IMR-90 (cell line): Measurements from ENCODE around the gene CAVIN4. TPM values are rescaled to one million over a fixed set of nuclear protein-coding genes. Genes with fewer than 3 reads are reported as not detected.

Experiments used
- ATAC-seq: fragments of 200-7000 bp; cut with Tn5 transposase; 2 replicates; pipeline ENCODE4 v1.9.1; 2020; ENCODE audit warnings: low read depth, mild to moderate bottlenecking, moderate library complexity
- BruUV-seq: library from RNA; stranded (reverse); fragments of 400-500 nt; replicated peaks from 2 replicates; lab custom pipeline; 2021; lab: Mats Ljungman, UMichigan
- CTCF ChIA-PET: fragments of 300-600 bp; formaldehyde crosslinking; extraction: SDS; loops from one replicate; lab custom pipeline; 2021; ENCODE audit warnings: antibody characterized with exemption; lab: Yijun Ruan, JAX
- POLR2A ChIA-PET: fragments of 300-600 bp; sonication (Branson Sonifier 250); formaldehyde crosslinking; loops from one replicate; lab custom pipeline; 2022; ENCODE audit warnings: antibody characterized with exemption; ENCODE audit not compliant: unreplicated experiment; lab: Charles Lee
- DNase-seq: peaks from one replicate; pipeline ENCODE4 v3.0.0; 2013
- H2AFZ ChIP-seq: replicated peaks from 2 replicates; pipeline ENCODE3; 2013; ENCODE audit warnings: low read length, mild to moderate bottlenecking; ENCODE audit not compliant: poor library complexity
- H2AK5ac ChIP-seq: 2 replicates; pipeline ENCODE4 v1.6.1; 2013; ENCODE audit warnings: low read depth, low read length, inconsistent platforms
- H2AK9ac ChIP-seq: replicated peaks from 2 replicates; pipeline ENCODE3; 2013; ENCODE audit warnings: mild to moderate bottlenecking, low read depth, low read length, moderate library complexity; ENCODE audit not compliant: poor library complexity
- H2BK120ac ChIP-seq: 2 replicates; pipeline ENCODE4 v1.6.1; 2013; ENCODE audit warnings: low read depth, low read length, inconsistent platforms
- H2BK15ac ChIP-seq: 3 replicates; pipeline ENCODE4 v1.6.1; 2013; ENCODE audit warnings: low read depth, low read length, inconsistent platforms
- H2BK20ac ChIP-seq: 2 replicates; pipeline ENCODE4 v1.6.1; 2013; ENCODE audit warnings: low read depth, mild to moderate bottlenecking, inconsistent platforms, low read length, moderate library complexity
- H2BK5ac ChIP-seq: 2 replicates; pipeline ENCODE4 v1.6.1; 2013; ENCODE audit warnings: mild to moderate bottlenecking, low read depth, low read length, inconsistent platforms; ENCODE audit not compliant: poor library complexity, severe bottlenecking
- H3K14ac ChIP-seq: replicated peaks from 2 replicates; pipeline ENCODE4 v1.6.1; 2013; ENCODE audit warnings: low read depth, low read length, inconsistent platforms
- H3K18ac ChIP-seq: 2 replicates; pipeline ENCODE4 v1.6.1; 2013; ENCODE audit warnings: low read depth, low read length, control low read depth
- H3K23ac ChIP-seq: 2 replicates; pipeline ENCODE4 v1.6.1; 2013; ENCODE audit warnings: low read depth, low read length, inconsistent platforms
- H3K27ac ChIP-seq: 2 replicates; pipeline ENCODE4 v1.5.1; 2013; ENCODE audit warnings: mild to moderate bottlenecking, control low read depth, low read length; ENCODE audit not compliant: insufficient read depth
- H3K27me3 ChIP-seq: 2 replicates; pipeline ENCODE4 v1.6.1; 2013; ENCODE audit warnings: low read length; ENCODE audit not compliant: control insufficient read depth, insufficient read depth
- H3K36me3 ChIP-seq: 2 replicates; pipeline ENCODE4 v1.6.1; 2013; ENCODE audit warnings: low read length, mixed read lengths; ENCODE audit not compliant: control insufficient read depth, insufficient read depth
- H3K4ac ChIP-seq: 2 replicates; pipeline ENCODE4 v1.6.1; 2013; ENCODE audit warnings: low read depth, low read length, inconsistent platforms
- H3K4me1 ChIP-seq: 2 replicates; pipeline ENCODE4 v1.6.1; 2013; ENCODE audit warnings: low read length, mixed read lengths; ENCODE audit not compliant: control insufficient read depth, insufficient read depth
- H3K4me2 ChIP-seq: 2 replicates; pipeline ENCODE4 v1.6.1; 2013; ENCODE audit warnings: low read depth, mild to moderate bottlenecking, control low read depth, low read length, moderate library complexity
- H3K4me3 ChIP-seq: 2 replicates; pipeline ENCODE4 v1.5.1; 2013; ENCODE audit warnings: low read depth, mild to moderate bottlenecking, control low read depth, low read length, moderate library complexity; ENCODE audit not compliant: insufficient read depth
- H3K56ac ChIP-seq: 2 replicates; pipeline ENCODE4 v1.6.1; 2013; ENCODE audit warnings: low read length, inconsistent platforms; ENCODE audit not compliant: insufficient read depth; ENCODE audit errors: extremely low read depth
- H3K79me1 ChIP-seq, 2 experiments: 2 replicates each; pipeline ENCODE4 v1.6.1; 2013; ENCODE audit warnings: low read length in 2 of 2, inconsistent platforms in 1 of 2, low read depth in 1 of 2
- H3K9ac ChIP-seq: 2 replicates; pipeline ENCODE4 v1.6.1; 2013; ENCODE audit warnings: low read depth, low read length, control low read depth
- H3K9me1 ChIP-seq: 2 replicates; pipeline ENCODE4 v1.6.1; 2013; ENCODE audit warnings: low read length, inconsistent platforms; ENCODE audit not compliant: insufficient read depth
- H3K9me3 ChIP-seq: 2 replicates; pipeline ENCODE4 v1.6.1; 2013; ENCODE audit warnings: low read length; ENCODE audit not compliant: control insufficient read depth, insufficient read depth
- H4K20me1 ChIP-seq: 2 replicates; pipeline ENCODE4 v1.6.1; 2013; ENCODE audit warnings: low read length, inconsistent platforms; ENCODE audit not compliant: insufficient read depth
- H4K5ac ChIP-seq: 2 replicates; pipeline ENCODE4 v1.6.1; 2013; ENCODE audit warnings: mild to moderate bottlenecking, low read depth, low read length, control low read depth
- H4K8ac ChIP-seq, 2 experiments: 2 replicates each; pipeline ENCODE4 v1.6.1; 2013; ENCODE audit warnings: low read depth in 2 of 2, low read length in 2 of 2, control low read depth in 1 of 2, inconsistent platforms in 1 of 2
- H4K91ac ChIP-seq: 2 replicates; pipeline ENCODE4 v1.6.1; 2013; ENCODE audit warnings: low read depth, low read length, inconsistent platforms; ENCODE audit not compliant: insufficient read depth
- BHLHE40 ChIP-seq: fragments of 150-350 bp; IDR thresholded peaks from 2 replicates; pipeline ENCODE4 v1.6.1; 2016; ENCODE audit warnings: mild to moderate bottlenecking, low read depth, low read length
- CEBPB ChIP-seq: IDR thresholded peaks from 2 replicates; pipeline ENCODE4 v1.6.1; 2012; ENCODE audit warnings: low read depth, low read length, improper control_type of control experiment
- CHD1 ChIP-seq: IDR thresholded peaks from 2 replicates; pipeline ENCODE4 v1.6.1; 2012; ENCODE audit warnings: low read depth, low read length, improper control_type of control experiment
- FOS ChIP-seq: fragments of 150-350 bp; IDR thresholded peaks from 2 replicates; pipeline ENCODE4 v1.6.1; 2016; ENCODE audit warnings: low read depth, low read length
- MAFK ChIP-seq: IDR thresholded peaks from 2 replicates; pipeline ENCODE4 v1.6.1; 2012; ENCODE audit warnings: low read depth, low read length, improper control_type of control experiment
- MAZ ChIP-seq: IDR thresholded peaks from 2 replicates; pipeline ENCODE4 v1.6.1; 2012; ENCODE audit warnings: low read depth, mild to moderate bottlenecking, low read length, improper control_type of control experiment, moderate library complexity, borderline replicate concordance
- MXI1 ChIP-seq: IDR thresholded peaks from 2 replicates; pipeline ENCODE4 v1.6.1; 2012; ENCODE audit warnings: low read depth, mild to moderate bottlenecking, low read length, moderate library complexity, borderline replicate concordance
- NFE2L2 ChIP-seq: fragments of 150-350 bp; IDR thresholded peaks from 2 replicates; pipeline ENCODE4 v1.6.1; 2016; ENCODE audit warnings: low read depth, mild to moderate bottlenecking, low read length
- POLR2A ChIP-seq: IDR thresholded peaks from 2 replicates; pipeline ENCODE4 v1.6.1; 2012; ENCODE audit warnings: mild to moderate bottlenecking, low read depth, low read length
- RAD21 ChIP-seq: IDR thresholded peaks from 2 replicates; pipeline ENCODE4 v1.6.1; 2012; ENCODE audit warnings: low read length, improper control_type of control experiment
- RCOR1 ChIP-seq: IDR thresholded peaks from 2 replicates; pipeline ENCODE4 v1.6.1; 2012; ENCODE audit warnings: mild to moderate bottlenecking, low read length, improper control_type of control experiment; ENCODE audit not compliant: insufficient replicate concordance
- RFX5 ChIP-seq: IDR thresholded peaks from 2 replicates; pipeline ENCODE4 v1.8.0; 2012; ENCODE audit warnings: low read depth, mild to moderate bottlenecking, low read length, moderate library complexity
- SMC3 ChIP-seq: fragments of 150-350 bp; IDR thresholded peaks from 2 replicates; pipeline ENCODE4 v1.6.1; 2016; ENCODE audit warnings: low read depth, mild to moderate bottlenecking, antibody characterized with exemption, low read length, moderate library complexity
- WGBS, 2 experiments: methylation state at CpG; one replicate each; pipeline versions ENCODE4 v1.1.5 to v1.1.7; 2013; ENCODE audit warnings: missing lambda C conversion rate in 2 of 2; ENCODE audit not compliant: insufficient read length in 1 of 2; ENCODE audit errors: extremely low coverage in 2 of 2; 5-methylcytosine and 5-hydroxymethylcytosine counted together
- dilution Hi-C: fragments of 300-500 bp; cut with HindIII; formaldehyde crosslinking; loops from one replicate; pipeline ENCODE4 v1.14.3; 2018; ENCODE audit warnings: low sequenced_read_pairs; ENCODE audit not compliant: unreplicated experiment
- in situ Hi-C: fragments of 300-500 bp; cut with MboI; formaldehyde crosslinking; loops from 3 replicates; pipeline ENCODE4 v1.14.3; 2019; ENCODE audit warnings: low sequenced_read_pairs, inconsistent platforms, mixed read lengths
- intact Hi-C: fragments of 100-400 bp; cut with micrococcal nuclease; formaldehyde crosslinking; loops from 2 replicates; pipeline ENCODE4 v1.10.0; 2022
- polyA plus RNA-seq, 3 experiments: library from polyadenylated mRNA; depleted of rRNA; stranded (reverse); fragments of >200 nt; gene quantifications; 2 replicates each; pipeline ENCODE4 v1.2.3, GENCODE V29; 2012; ENCODE audit warnings: low replicate concordance in 1 of 3
- total RNA-seq: library from RNA; depleted of rRNA; stranded (reverse); fragments of >200 nt; gene quantifications from 2 replicates; pipeline ENCODE4 v1.2.3, GENCODE V29; 2012
- TF ChIP-seq, protein P1 (sequence below): conservative IDR thresholded peaks from 2 replicates; pipeline ENCODE4 v1.5.1; 2012; ENCODE audit warnings: mild to moderate bottlenecking, low read depth, low read length, improper control_type of control experiment
- TF ChIP-seq, protein P2 (sequence below): fragments of 150-350 bp; IDR thresholded peaks from 2 replicates; pipeline ENCODE4 v1.6.1; 2017; ENCODE audit warnings: mild to moderate bottlenecking, antibody characterized with exemption, low read length, low read depth
- TF ChIP-seq, protein P3 (sequence below): fragments of 150-350 bp; IDR thresholded peaks from 2 replicates; pipeline ENCODE4 v1.6.1; 2016; ENCODE audit warnings: low read depth, mild to moderate bottlenecking, low read length, moderate library complexity, borderline replicate concordance

Gene CAVIN4
- total and polyA plus RNA-seq, 2 of the 4 experiments (the other 2 are of a cell fraction) = 2.2 to 2.6 TPM

DNA sequence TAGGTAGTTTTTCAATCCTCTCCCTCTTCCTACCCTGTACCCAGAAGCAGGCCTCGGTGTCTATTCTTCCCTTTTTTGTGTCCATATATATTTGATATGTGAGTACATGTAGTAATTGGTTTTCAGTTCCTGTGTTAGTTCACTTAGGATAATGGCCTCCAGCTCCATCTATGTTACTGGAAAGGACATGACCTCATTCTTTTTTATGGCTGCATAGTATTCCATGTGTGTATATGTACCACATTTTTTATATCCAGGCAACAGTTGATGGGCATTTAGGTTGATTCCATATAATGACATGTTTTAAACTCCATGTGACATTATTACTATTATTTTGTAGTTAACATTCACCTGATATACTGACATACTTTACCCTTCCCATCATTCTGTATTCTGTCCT, 49.1 kb downstream of the CAVIN4 start:
- dilution Hi-C loops = no loop called here
- Histone ChIP-seq H2BK20ac (no peak overlapping the region), H3K9ac (no peak overlapping the region), H3K36me3 (no peaks in the 10 kb centered on the region), H3K9me1 (no peaks in the 10 kb centered on the region), H2AFZ (no peak overlapping the region), H3K27ac (no peak overlapping the region), H3K4me3 (no peak overlapping the region), H3K79me1 (no peaks in the 10 kb centered on the region), H3K4ac (no peak overlapping the region), H3K14ac (no peak overlapping the region), H4K20me1 (no peaks in the 10 kb centered on the region), H3K4me1 (no peaks in the 10 kb centered on the region), H4K91ac (no peak overlapping the region), H2BK5ac (no peak overlapping the region), H3K27me3 (no peaks in the 10 kb centered on the region; the same call in 1 of the 2 replicates), H2AK9ac (no peak overlapping the region), H3K56ac (no peak overlapping the region), H2AK5ac (no peak overlapping the region), H2BK15ac (no peak overlapping the region), H3K4me2 (no peak overlapping the region), H2BK120ac (no peak overlapping the region), H4K8ac (no peak overlapping the region), H3K9me3 (no peaks in the 10 kb centered on the region), H4K5ac (no peak overlapping the region), H3K18ac (no peak overlapping the region), H3K23ac (no peak overlapping the region)
- WGBS, 2 experiments = no CpG with 5 or more reads among the region's 1 CpG
- in situ Hi-C loops = no loop called here
- no peak for TF ChIP-seq RFX5
- TF ChIP-seq CEBPB = no peak
- no peak for TF ChIP-seq POLR2A
- TF ChIP-seq, protein P1, sequence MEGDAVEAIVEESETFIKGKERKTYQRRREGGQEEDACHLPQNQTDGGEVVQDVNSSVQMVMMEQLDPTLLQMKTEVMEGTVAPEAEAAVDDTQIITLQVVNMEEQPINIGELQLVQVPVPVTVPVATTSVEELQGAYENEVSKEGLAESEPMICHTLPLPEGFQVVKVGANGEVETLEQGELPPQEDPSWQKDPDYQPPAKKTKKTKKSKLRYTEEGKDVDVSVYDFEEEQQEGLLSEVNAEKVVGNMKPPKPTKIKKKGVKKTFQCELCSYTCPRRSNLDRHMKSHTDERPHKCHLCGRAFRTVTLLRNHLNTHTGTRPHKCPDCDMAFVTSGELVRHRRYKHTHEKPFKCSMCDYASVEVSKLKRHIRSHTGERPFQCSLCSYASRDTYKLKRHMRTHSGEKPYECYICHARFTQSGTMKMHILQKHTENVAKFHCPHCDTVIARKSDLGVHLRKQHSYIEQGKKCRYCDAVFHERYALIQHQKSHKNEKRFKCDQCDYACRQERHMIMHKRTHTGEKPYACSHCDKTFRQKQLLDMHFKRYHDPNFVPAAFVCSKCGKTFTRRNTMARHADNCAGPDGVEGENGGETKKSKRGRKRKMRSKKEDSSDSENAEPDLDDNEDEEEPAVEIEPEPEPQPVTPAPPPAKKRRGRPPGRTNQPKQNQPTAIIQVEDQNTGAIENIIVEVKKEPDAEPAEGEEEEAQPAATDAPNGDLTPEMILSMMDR = no peak
- no peak for TF ChIP-seq RCOR1
- no peak for TF ChIP-seq MAFK
- no peak for TF ChIP-seq MAZ
- no peak for TF ChIP-seq SMC3
- no peak for TF ChIP-seq CHD1
- TF ChIP-seq, protein P2, sequence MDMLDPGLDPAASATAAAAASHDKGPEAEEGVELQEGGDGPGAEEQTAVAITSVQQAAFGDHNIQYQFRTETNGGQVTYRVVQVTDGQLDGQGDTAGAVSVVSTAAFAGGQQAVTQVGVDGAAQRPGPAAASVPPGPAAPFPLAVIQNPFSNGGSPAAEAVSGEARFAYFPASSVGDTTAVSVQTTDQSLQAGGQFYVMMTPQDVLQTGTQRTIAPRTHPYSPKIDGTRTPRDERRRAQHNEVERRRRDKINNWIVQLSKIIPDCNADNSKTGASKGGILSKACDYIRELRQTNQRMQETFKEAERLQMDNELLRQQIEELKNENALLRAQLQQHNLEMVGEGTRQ = no peak
- TF ChIP-seq RAD21 = no peak
- TF ChIP-seq MXI1 = no peak
- TF ChIP-seq, protein P3, sequence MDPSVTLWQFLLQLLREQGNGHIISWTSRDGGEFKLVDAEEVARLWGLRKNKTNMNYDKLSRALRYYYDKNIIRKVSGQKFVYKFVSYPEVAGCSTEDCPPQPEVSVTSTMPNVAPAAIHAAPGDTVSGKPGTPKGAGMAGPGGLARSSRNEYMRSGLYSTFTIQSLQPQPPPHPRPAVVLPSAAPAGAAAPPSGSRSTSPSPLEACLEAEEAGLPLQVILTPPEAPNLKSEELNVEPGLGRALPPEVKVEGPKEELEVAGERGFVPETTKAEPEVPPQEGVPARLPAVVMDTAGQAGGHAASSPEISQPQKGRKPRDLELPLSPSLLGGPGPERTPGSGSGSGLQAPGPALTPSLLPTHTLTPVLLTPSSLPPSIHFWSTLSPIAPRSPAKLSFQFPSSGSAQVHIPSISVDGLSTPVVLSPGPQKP = no peak
- no peak for TF ChIP-seq NFE2L2
- TF ChIP-seq BHLHE40 = no peak
- TF ChIP-seq FOS = no peak
- POLR2A ChIA-PET = no interaction called here
- intact Hi-C loops = no loop called here
- CTCF ChIA-PET = no interaction called here
- no TSS peak for BruUV-seq
- DNase-seq (no peak), ATAC-seq (no peak)
